Measurements from ENCODE around the gene RDH5. TPM values are rescaled to one million over a fixed set of nuclear protein-coding genes. Genes with fewer than 3 reads are reported as not detected.

The RDH5 gene
- total RNA-seq, 1 donor from 2014 or later, result 11.2 TPM

DNA sequence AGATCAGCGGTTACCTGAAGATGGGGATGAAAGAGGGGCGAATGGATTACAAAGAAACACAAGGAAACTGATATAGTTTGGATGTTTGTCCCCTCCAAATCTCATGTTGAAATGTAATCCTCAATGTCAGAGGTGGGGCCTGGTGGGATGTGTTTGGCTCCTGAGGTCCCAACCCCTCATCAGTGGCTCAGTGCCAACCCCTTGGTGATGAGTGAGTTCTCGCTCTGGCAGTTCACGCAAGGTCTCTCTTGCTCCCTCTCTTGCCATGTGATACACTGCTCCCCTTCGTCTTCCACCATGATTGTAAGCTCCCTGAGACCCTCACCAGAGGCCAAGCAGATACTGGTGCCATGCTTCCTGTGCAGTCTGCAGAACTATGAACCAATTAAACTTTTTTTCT is 40.5 kb upstream of the RDH5 start:
- TF ChIP-seq, protein P1, sequence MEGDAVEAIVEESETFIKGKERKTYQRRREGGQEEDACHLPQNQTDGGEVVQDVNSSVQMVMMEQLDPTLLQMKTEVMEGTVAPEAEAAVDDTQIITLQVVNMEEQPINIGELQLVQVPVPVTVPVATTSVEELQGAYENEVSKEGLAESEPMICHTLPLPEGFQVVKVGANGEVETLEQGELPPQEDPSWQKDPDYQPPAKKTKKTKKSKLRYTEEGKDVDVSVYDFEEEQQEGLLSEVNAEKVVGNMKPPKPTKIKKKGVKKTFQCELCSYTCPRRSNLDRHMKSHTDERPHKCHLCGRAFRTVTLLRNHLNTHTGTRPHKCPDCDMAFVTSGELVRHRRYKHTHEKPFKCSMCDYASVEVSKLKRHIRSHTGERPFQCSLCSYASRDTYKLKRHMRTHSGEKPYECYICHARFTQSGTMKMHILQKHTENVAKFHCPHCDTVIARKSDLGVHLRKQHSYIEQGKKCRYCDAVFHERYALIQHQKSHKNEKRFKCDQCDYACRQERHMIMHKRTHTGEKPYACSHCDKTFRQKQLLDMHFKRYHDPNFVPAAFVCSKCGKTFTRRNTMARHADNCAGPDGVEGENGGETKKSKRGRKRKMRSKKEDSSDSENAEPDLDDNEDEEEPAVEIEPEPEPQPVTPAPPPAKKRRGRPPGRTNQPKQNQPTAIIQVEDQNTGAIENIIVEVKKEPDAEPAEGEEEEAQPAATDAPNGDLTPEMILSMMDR (IDR thresholded peaks at IDR 0.05; ENCODE audit: unreplicated experiment), result no peak
- no peaks in the 10 kb centered on the region for H3K36me3 Mint-ChIP-seq
- H3K9me3 Mint-ChIP-seq, result no peaks in the 10 kb centered on the region
- no peak for DNase-seq (ENCODE audit: low spot score in 2 of 2, unreplicated experiment in 2 of 2)
- no peak overlapping the region for H3K4me3 Mint-ChIP-seq
- H3K4me1 Mint-ChIP-seq, result peaks cover 7% of the 10 kb centered on the region
- peaks cover 55% of the 10 kb centered on the region for H3K27me3 Mint-ChIP-seq (ENCODE audit: low read depth)
- H3K27ac Mint-ChIP-seq, result no peak overlapping the region

DNA sequence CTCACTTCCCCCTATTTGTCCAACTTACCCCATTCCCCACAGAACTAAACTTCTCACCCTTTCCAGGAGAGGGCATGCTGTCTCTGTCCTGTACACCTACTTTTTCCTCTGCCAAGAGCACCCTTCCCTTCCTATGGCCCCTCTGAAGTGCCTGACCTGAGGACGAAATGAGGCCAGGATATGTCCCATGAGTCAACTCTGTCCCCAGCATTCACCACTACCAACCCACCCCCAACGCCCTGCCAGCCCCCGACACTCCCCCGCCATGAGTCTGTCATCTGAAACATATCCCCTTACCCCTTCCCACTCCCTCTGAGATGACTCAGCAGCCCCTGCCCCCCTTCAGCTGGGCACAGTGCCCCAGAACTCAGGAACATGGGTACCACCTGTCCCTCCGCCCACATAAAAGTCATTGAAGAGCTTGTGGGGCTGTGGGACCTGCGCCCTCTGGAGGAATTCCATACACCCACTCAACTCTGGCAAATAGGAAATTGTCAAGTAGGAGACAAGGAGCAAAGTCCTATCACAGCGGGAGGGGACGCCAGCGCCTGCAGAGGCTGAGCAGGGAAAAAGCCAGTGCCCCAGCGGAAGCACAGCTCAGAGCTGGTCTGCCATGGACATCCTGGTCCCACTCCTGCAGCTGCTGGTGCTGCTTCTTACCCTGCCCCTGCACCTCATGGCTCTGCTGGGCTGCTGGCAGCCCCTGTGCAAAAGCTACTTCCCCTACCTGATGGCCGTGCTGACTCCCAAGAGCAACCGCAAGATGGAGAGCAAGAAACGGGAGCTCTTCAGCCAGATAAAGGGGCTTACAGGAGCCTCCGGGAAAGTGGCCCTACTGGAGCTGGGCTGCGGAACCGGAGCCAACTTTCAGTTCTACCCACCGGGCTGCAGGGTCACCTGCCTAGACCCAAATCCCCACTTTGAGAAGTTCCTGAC is 38.8 kb upstream of the RDH5 start:
- TF ChIP-seq, protein P1 (IDR thresholded peaks at IDR 0.05; ENCODE audit: unreplicated experiment), result no peak
- H3K4me1 Mint-ChIP-seq, result peaks cover 7% of the 10 kb centered on the region
- no peak overlapping the region for H3K27ac Mint-ChIP-seq
- H3K36me3 Mint-ChIP-seq, result no peaks in the 10 kb centered on the region
- no peak for DNase-seq (ENCODE audit: low spot score in 2 of 2, unreplicated experiment in 2 of 2)
- H3K9me3 Mint-ChIP-seq, result no peaks in the 10 kb centered on the region
- peak overlapping the region; percentile 42 for H3K4me3 Mint-ChIP-seq
- H3K27me3 Mint-ChIP-seq (ENCODE audit: low read depth), result peaks cover 50% of the 10 kb centered on the region

DNA sequence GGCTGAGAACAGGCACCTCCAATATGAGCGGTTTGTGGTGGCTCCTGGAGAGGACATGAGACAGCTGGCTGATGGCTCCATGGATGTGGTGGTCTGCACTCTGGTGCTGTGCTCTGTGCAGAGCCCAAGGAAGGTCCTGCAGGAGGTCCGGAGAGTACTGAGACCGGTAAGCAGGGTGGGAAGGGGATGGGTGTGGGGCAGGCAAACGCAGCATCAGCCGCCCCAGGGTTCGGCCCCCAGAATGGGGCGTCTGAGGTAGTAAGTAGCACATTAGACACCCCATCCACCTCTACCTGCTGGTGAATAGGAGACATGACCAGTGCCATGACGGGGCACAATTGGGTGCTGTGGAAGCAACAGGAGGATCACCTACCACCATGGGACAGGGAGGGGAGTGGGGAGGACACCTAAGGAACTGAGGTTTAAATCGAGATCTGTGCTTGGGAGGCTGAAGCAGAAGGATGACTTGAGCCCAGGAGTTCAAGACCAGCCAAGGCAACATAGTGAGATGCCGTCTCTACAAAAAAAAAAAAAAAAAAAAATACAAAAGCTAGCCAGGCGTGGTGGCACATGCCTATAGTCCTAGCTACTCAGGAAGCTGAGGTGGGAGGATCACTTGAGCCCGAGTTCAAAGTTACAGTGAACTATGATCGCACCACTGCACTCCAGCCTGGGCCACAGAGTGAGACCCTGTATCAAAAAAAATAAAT is 38.0 kb upstream of the RDH5 start:
- Mint-ChIP-seq H3K4me1 (peaks cover 7% of the 10 kb centered on the region), H3K27ac (no peak overlapping the region), H3K36me3 (no peaks in the 10 kb centered on the region), H3K9me3 (no peaks in the 10 kb centered on the region), H3K27me3 (ENCODE audit: low read depth) (peaks cover 48% of the 10 kb centered on the region), H3K4me3 (no peak overlapping the region)
- no peak for DNase-seq (ENCODE audit: low spot score in 2 of 2, unreplicated experiment in 2 of 2)
- TF ChIP-seq, protein P1 (IDR thresholded peaks at IDR 0.05; ENCODE audit: unreplicated experiment), result no peak

DNA sequence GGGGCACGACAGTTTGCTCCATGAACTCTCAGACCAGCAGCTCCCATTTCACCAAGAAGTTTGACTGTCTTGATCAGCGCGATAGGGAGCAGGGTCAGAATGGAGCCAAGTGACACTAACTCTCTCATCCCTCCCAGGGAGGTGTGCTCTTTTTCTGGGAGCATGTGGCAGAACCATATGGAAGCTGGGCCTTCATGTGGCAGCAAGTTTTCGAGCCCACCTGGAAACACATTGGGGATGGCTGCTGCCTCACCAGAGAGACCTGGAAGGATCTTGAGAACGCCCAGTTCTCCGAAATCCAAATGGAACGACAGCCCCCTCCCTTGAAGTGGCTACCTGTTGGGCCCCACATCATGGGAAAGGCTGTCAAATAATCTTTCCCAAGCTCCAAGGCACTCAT is 36.5 kb upstream of the RDH5 start:
- Mint-ChIP-seq H3K27ac (no peak overlapping the region), H3K9me3 (no peaks in the 10 kb centered on the region), H3K27me3 (ENCODE audit: low read depth) (peaks cover 48% of the 10 kb centered on the region), H3K4me3 (no peak overlapping the region), H3K4me1 (peaks cover 7% of the 10 kb centered on the region), H3K36me3 (no peaks in the 10 kb centered on the region)
- TF ChIP-seq, protein P1 (IDR thresholded peaks at IDR 0.05; ENCODE audit: unreplicated experiment), result no peak
- DNase-seq (ENCODE audit: low spot score in 2 of 2, unreplicated experiment in 2 of 2), result no peak

DNA sequence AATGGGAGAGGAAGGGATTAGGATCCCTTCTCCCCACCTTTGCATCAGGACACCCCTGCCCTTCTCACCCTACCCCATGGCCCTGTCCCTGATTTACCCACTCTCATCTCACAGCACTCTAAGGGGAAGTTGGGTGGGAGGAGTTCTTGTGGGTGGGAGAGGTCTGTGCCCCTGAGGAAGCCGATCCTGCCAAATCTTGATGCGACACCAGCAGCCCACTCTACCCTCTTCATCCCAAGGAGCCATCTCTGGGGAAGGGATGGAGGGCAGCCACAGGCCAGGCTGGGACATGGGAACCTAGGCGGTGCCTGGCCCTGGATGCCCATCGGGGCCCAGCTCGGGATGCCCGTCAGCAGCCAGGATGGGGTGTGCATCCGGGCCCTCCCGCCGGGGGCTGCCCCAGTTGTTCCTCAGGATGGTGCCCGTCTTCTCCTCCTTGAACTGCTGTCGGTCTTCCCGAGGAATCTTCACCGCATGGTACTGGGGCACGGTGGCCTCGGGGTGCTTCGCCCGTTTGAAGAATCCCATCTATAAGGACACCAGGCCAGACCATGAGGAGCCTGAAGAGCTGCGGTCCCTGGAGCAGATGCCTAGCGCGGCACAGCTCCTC is 35.3 kb upstream of the RDH5 start:
- no peak for DNase-seq (ENCODE audit: low spot score in 2 of 2, unreplicated experiment in 2 of 2)
- no peak overlapping the region for H3K4me3 Mint-ChIP-seq
- no peaks in the 10 kb centered on the region for H3K36me3 Mint-ChIP-seq
- no peaks in the 10 kb centered on the region for H3K9me3 Mint-ChIP-seq
- TF ChIP-seq, protein P1 (IDR thresholded peaks at IDR 0.05; ENCODE audit: unreplicated experiment), result no peak
- no peak overlapping the region for H3K27ac Mint-ChIP-seq
- H3K27me3 Mint-ChIP-seq (ENCODE audit: low read depth), result peaks cover 40% of the 10 kb centered on the region
- H3K4me1 Mint-ChIP-seq, result peaks cover 7% of the 10 kb centered on the region
